ENCODE measurements around the gene MORN2.

The MORN2 gene

GRCh38 chr2:38907242-38907641 lies 31.5 kb downstream of the MORN2 start:
- no peak for DNase-seq (ENCODE audit: low read depth in 1 of 2, low spot score in 1 of 2)
- no peak for TF ChIP-seq JUND (IDR thresholded peaks at IDR 0.05; ENCODE audit: low read depth)
- in situ Hi-C loops (cut with HindIII; ENCODE audit: low pct_unique_long_range_greater_than_20kb, low sequenced_read_pairs) = no loop called here

- no peak for TF ChIP-seq JUND (IDR thresholded peaks at IDR 0.05; ENCODE audit: low read depth)
- DNase-seq (ENCODE audit: low read depth in 1 of 2, low spot score in 1 of 2) = no peak
- in situ Hi-C loops (cut with HindIII; ENCODE audit: low pct_unique_long_range_greater_than_20kb, low sequenced_read_pairs) = no loop called here
These were observed 32.2 kb downstream of the MORN2 start for GRCh38 chr2:38907743-38908562.

- in situ Hi-C loops (cut with HindIII; ENCODE audit: low pct_unique_long_range_greater_than_20kb, low sequenced_read_pairs) = no loop called here
- no peak for TF ChIP-seq JUND (IDR thresholded peaks at IDR 0.05; ENCODE audit: low read depth)
- DNase-seq (ENCODE audit: low read depth in 1 of 2, low spot score in 1 of 2) = no peak
These were observed 34.1 kb downstream of the MORN2 start for GRCh38 chr2:38909872-38910271.

- no peak for TF ChIP-seq JUND (IDR thresholded peaks at IDR 0.05; ENCODE audit: low read depth)
- no peak for DNase-seq (ENCODE audit: low read depth in 1 of 2, low spot score in 1 of 2)
- in situ Hi-C loops (cut with HindIII; ENCODE audit: low pct_unique_long_range_greater_than_20kb, low sequenced_read_pairs) = no loop called here
These were observed 35.4 kb downstream of the MORN2 start for GRCh38 chr2:38911191-38911590.

DNA sequence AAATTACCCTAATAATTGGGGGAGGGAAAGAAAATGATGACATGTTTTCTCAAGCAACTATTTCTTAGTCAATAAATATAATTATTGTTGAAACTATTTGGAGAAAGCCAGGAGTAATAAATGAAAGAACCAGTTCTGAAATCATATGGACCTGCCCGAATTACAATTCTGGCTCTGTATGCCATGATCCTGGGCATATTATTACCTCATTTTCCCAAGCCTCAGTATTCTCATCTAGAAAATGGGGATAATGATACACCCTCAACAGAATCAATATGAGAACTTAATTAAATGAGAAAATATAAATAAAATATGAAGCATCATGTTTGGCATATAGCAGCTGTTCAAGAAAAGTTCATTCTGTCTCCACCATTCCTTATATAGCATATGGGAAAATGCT lies 36.8 kb downstream of the MORN2 start:
- no peak for DNase-seq (ENCODE audit: low read depth in 1 of 2, low spot score in 1 of 2)
- in situ Hi-C loops (cut with HindIII; ENCODE audit: low pct_unique_long_range_greater_than_20kb, low sequenced_read_pairs) = no loop called here
- TF ChIP-seq JUND (IDR thresholded peaks at IDR 0.05; ENCODE audit: low read depth) = no peak

DNA sequence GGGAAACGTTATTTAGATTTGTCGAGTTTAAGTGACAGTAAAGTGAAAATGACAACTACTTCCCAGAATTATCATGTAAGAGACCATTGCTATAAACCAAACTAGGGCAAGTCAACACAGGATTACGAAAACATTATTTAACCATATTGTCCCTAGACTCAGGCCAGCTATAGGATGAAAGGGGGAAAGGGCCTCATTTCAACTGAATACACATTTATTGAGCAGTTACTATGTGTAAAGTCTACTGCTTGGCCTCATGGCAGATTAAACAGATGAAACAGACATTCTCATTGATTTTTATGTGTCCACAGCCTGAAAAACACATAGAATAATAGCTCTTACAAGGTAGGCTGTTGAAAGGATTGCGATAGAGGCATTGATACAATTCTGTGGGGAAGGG lies 46.6 kb downstream of the MORN2 start:
- no peak for TF ChIP-seq JUND (IDR thresholded peaks at IDR 0.05; ENCODE audit: low read depth)
- DNase-seq (ENCODE audit: low read depth in 1 of 2, low spot score in 1 of 2) = no peak
- in situ Hi-C loops (cut with HindIII; ENCODE audit: low pct_unique_long_range_greater_than_20kb, low sequenced_read_pairs) = no loop called here

GRCh38 chr2:38922902-38923301 lies 47.1 kb downstream of the MORN2 start:
- DNase-seq (ENCODE audit: low read depth in 1 of 2, low spot score in 1 of 2) = no peak
- in situ Hi-C loops (cut with HindIII; ENCODE audit: low pct_unique_long_range_greater_than_20kb, low sequenced_read_pairs) = no loop called here
- TF ChIP-seq JUND (IDR thresholded peaks at IDR 0.05; ENCODE audit: low read depth) = no peak

GRCh38 chr2:38925982-38926381 lies 50.2 kb downstream of the MORN2 start:
- TF ChIP-seq JUND (IDR thresholded peaks at IDR 0.05; ENCODE audit: low read depth) = no peak
- in situ Hi-C loops (cut with HindIII; ENCODE audit: low pct_unique_long_range_greater_than_20kb, low sequenced_read_pairs) = no loop called here
- no peak for DNase-seq (ENCODE audit: low read depth in 1 of 2, low spot score in 1 of 2)

DNA sequence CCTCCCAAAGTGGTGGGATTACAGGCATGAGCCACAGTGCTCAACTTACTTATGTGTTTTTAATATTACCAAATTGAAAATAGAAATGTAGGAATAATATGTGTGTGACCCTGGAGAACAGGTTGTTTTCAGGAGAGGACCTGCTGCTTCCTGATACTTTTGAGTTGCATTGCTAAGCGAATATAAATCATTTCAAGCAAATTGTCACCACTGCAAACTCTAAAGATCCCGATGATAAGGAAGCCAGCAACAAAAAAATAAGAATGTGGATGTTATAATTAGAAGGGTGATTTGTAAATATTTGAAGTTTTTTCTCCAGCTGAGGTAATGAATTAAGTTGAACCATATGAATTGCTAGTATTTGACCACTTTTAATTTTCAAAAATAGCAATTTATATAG lies 54.8 kb downstream of the MORN2 start:
- TF ChIP-seq JUND (IDR thresholded peaks at IDR 0.05; ENCODE audit: low read depth) = no peak
- in situ Hi-C loops (cut with HindIII; ENCODE audit: low pct_unique_long_range_greater_than_20kb, low sequenced_read_pairs) = no loop called here
- no peak for DNase-seq (ENCODE audit: low read depth in 1 of 2, low spot score in 1 of 2)
